Mammary epithelial cell (primary cell): Measurements from ENCODE around the gene PCDHGB6.

ENCODE experiments used
- EZH2 ChIP-seq: IDR thresholded peaks from 2 replicates; pipeline ENCODE4 v1.6.1; 2012; ENCODE audit warnings: low read length, inconsistent platforms, borderline replicate concordance
- TF ChIP-seq, protein P1 (sequence below), 2 donors: IDR thresholded peaks in 1 of 2; conservative IDR thresholded peaks in 1 of 2; 2 replicates each; pipeline ENCODE4 v1.5.1; 2011 to 2012; ENCODE audit warnings: inconsistent platforms in 2 of 2, low read length in 2 of 2, mild to moderate bottlenecking in 2 of 2, control low read depth in 1 of 2, low read depth in 1 of 2; ENCODE audit not compliant: insufficient read depth in 1 of 2; ENCODE audit errors: extremely low read depth in 1 of 2

DNA sequence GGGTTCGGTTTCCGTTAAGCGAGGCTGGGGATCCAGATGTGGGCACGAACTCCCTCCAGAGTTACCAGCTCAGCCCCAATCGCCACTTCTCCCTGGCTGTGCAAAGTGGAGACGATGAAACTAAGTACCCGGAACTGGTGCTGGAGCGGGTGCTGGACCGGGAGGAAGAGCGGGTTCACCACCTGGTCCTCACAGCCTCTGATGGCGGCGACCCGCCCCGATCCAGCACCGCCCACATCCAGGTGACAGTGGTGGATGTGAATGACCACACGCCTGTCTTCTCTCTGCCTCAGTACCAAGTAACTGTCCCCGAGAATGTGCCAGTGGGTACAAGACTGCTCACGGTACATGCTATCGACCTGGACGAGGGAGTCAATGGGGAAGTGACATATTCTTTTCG, 24.5 kb upstream of the PCDHGB6 start:
- TF ChIP-seq, protein P1, sequence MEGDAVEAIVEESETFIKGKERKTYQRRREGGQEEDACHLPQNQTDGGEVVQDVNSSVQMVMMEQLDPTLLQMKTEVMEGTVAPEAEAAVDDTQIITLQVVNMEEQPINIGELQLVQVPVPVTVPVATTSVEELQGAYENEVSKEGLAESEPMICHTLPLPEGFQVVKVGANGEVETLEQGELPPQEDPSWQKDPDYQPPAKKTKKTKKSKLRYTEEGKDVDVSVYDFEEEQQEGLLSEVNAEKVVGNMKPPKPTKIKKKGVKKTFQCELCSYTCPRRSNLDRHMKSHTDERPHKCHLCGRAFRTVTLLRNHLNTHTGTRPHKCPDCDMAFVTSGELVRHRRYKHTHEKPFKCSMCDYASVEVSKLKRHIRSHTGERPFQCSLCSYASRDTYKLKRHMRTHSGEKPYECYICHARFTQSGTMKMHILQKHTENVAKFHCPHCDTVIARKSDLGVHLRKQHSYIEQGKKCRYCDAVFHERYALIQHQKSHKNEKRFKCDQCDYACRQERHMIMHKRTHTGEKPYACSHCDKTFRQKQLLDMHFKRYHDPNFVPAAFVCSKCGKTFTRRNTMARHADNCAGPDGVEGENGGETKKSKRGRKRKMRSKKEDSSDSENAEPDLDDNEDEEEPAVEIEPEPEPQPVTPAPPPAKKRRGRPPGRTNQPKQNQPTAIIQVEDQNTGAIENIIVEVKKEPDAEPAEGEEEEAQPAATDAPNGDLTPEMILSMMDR (conservative IDR thresholded peaks at IDR 0.05 in 1 of 2, IDR thresholded peaks at IDR 0.05 in 1 of 2; ENCODE audit: extremely low read depth in 1 of 2, insufficient read depth in 1 of 2, low read depth in 1 of 2, low read length in 2 of 2), result no peak
- no peak for TF ChIP-seq EZH2
